HEK293 (cell line): ENCODE results near the gene OXSR1.

Source experiments
- CTCF ChIA-PET: fragments of 350-600 bp; formaldehyde crosslinking; extraction: SDS; loops from one replicate; lab custom pipeline; 2021; ENCODE audit warnings: antibody characterized with exemption; lab: Yijun Ruan, JAX
- POLR2A ChIA-PET: fragments of 300-600 bp; formaldehyde crosslinking; extraction: SDS; loops from one replicate; lab custom pipeline; 2020; ENCODE audit warnings: antibody characterized with exemption, inconsistent platforms; lab: Yijun Ruan, JAX
- H3K27ac ChIP-seq: fragments of 200-500 bp; sonication (Bioruptor generic); 2 replicates; pipeline ENCODE4 v1.5.1; 2014; ENCODE audit warnings: low read depth, low read length, control low read depth, inconsistent platforms; ENCODE audit errors: extremely low read depth
- H3K36me3 ChIP-seq, 2 experiments: fragments of 200-500 bp in 1 of 2; sonication (Bioruptor generic) in 1 of 2; 1 replicate in 1 of 2; 2 replicates in 1 of 2; pipeline ENCODE4 v1.5.1; 2014 to 2017; ENCODE audit warnings: inconsistent platforms in 2 of 2, low read length in 2 of 2; ENCODE audit not compliant: control insufficient read depth in 2 of 2, insufficient read depth in 1 of 2
- H3K4me1 ChIP-seq: fragments of 200-500 bp; sonication (Bioruptor generic); 2 replicates; pipeline ENCODE4 v1.5.1; 2014; ENCODE audit warnings: mild to moderate bottlenecking, low read length, inconsistent platforms; ENCODE audit not compliant: control insufficient read depth, insufficient read depth
- H3K4me3 ChIP-seq: 2 replicates; pipeline ENCODE4 v1.5.1; 2011; ENCODE audit warnings: low read depth, mild to moderate bottlenecking, control low read depth, low read length, moderate library complexity
- H3K9me3 ChIP-seq: fragments of 200-500 bp; sonication (Bioruptor generic); 2 replicates; pipeline ENCODE4 v1.5.1; 2014; ENCODE audit warnings: low read depth, low read length, inconsistent platforms; ENCODE audit not compliant: control insufficient read depth, insufficient read depth
- GLIS1 ChIP-seq: fragments of 450-650 bp; formaldehyde crosslinking; IDR thresholded peaks from 2 replicates; pipeline ENCODE4 v1.5.1; 2016; ENCODE audit warnings: missing biosample characterization, missing genetic modification characterization
- HOXA7 ChIP-seq: sonication (generic); formaldehyde crosslinking; IDR thresholded peaks from 2 replicates; pipeline ENCODE4 v1.8.1; 2022; ENCODE audit warnings: missing genetic modification reagents, borderline replicate concordance
- KLF10 ChIP-seq: fragments of 450-650 bp; IDR thresholded peaks from 2 replicates; pipeline ENCODE4 v1.5.1; 2018; ENCODE audit warnings: missing biosample characterization, mild to moderate bottlenecking, missing genetic modification characterization
- MYNN ChIP-seq: fragments of 450-650 bp; formaldehyde crosslinking; IDR thresholded peaks from 2 replicates; pipeline ENCODE4 v1.5.1; 2016; ENCODE audit warnings: missing biosample characterization, missing genetic modification characterization, borderline replicate concordance
- MZF1 ChIP-seq: fragments of 450-650 bp; formaldehyde crosslinking; IDR thresholded peaks from 2 replicates; pipeline ENCODE4 v1.5.1; 2017; ENCODE audit warnings: missing biosample characterization, missing genetic modification characterization, borderline replicate concordance
- WT1 ChIP-seq: fragments of 450-650 bp; formaldehyde crosslinking; IDR thresholded peaks from 2 replicates; pipeline ENCODE4 v1.5.1; 2016; ENCODE audit warnings: missing biosample characterization, missing genetic modification characterization
- YY1 ChIP-seq: fragments of 450-650 bp; formaldehyde crosslinking; IDR thresholded peaks from 2 replicates; pipeline ENCODE4 v1.5.1; 2018; ENCODE audit warnings: missing biosample characterization, missing genetic modification characterization
- ZBTB7A ChIP-seq: fragments of 450-650 bp; formaldehyde crosslinking; IDR thresholded peaks from 2 replicates; pipeline ENCODE4 v1.5.1; 2016; ENCODE audit warnings: low read depth, missing biosample characterization, missing genetic modification characterization
- ZNF121 ChIP-seq: fragments of 450-650 bp; formaldehyde crosslinking; IDR thresholded peaks from 2 replicates; pipeline ENCODE4 v1.5.1; 2016; ENCODE audit warnings: missing biosample characterization, missing genetic modification characterization
- ZNF133 ChIP-seq: fragments of 450-650 bp; formaldehyde crosslinking; IDR thresholded peaks from 2 replicates; pipeline ENCODE4 v1.5.1; 2016; ENCODE audit warnings: missing biosample characterization, missing genetic modification characterization
- ZNF174 ChIP-seq: fragments of 450-650 bp; formaldehyde crosslinking; IDR thresholded peaks from 2 replicates; pipeline ENCODE4 v1.5.0; 2017; ENCODE audit warnings: missing biosample characterization, mild to moderate bottlenecking, missing genetic modification characterization
- ZNF175 ChIP-seq: fragments of 450-650 bp; formaldehyde crosslinking; IDR thresholded peaks from 2 replicates; pipeline ENCODE4 v1.5.1; 2016; ENCODE audit warnings: missing biosample characterization, missing genetic modification characterization
- ZNF19 ChIP-seq: fragments of 450-650 bp; formaldehyde crosslinking; IDR thresholded peaks from 2 replicates; pipeline ENCODE4; 2016; ENCODE audit warnings: missing biosample characterization, missing genetic modification characterization, low read depth
- ZNF239 ChIP-seq: fragments of 450-650 bp; formaldehyde crosslinking; IDR thresholded peaks from 2 replicates; pipeline ENCODE4 v1.5.1; 2016; ENCODE audit warnings: missing biosample characterization, missing genetic modification characterization
- ZNF292 ChIP-seq: fragments of 450-650 bp; formaldehyde crosslinking; IDR thresholded peaks from 2 replicates; pipeline ENCODE4 v1.5.1; 2016; ENCODE audit warnings: low read depth, missing biosample characterization, missing genetic modification characterization, borderline replicate concordance
- ZNF324 ChIP-seq: fragments of 450-650 bp; formaldehyde crosslinking; IDR thresholded peaks from 2 replicates; pipeline ENCODE4 v1.5.1; 2016; ENCODE audit warnings: missing biosample characterization, missing genetic modification characterization
- ZNF335 ChIP-seq: fragments of 450-650 bp; formaldehyde crosslinking; conservative IDR thresholded peaks from 2 replicates; pipeline ENCODE4 v1.5.1; 2016; ENCODE audit warnings: missing biosample characterization, missing genetic modification characterization
- ZNF426 ChIP-seq: fragments of 450-650 bp; formaldehyde crosslinking; IDR thresholded peaks from 2 replicates; pipeline ENCODE4 v1.5.1; 2017; ENCODE audit warnings: missing biosample characterization, missing genetic modification characterization, mild to moderate bottlenecking, inconsistent platforms, moderate library complexity
- ZNF701 ChIP-seq: fragments of 450-650 bp; formaldehyde crosslinking; IDR thresholded peaks from 2 replicates; pipeline ENCODE4 v1.5.1; 2016; ENCODE audit warnings: missing biosample characterization, missing genetic modification characterization
- ZSCAN30 ChIP-seq: fragments of 450-650 bp; IDR thresholded peaks from 2 replicates; pipeline ENCODE4 v1.5.1; 2018; ENCODE audit warnings: missing biosample characterization, mild to moderate bottlenecking, missing genetic modification characterization, moderate library complexity
- TF ChIP-seq, protein P1 (sequence below): fragments of 450-650 bp; formaldehyde crosslinking; IDR thresholded peaks from 2 replicates; pipeline ENCODE4 v1.5.1; 2017; ENCODE audit warnings: missing biosample characterization, missing genetic modification characterization
- TF ChIP-seq, protein P2 (sequence below): fragments of 450-650 bp; IDR thresholded peaks from 2 replicates; pipeline ENCODE4 v1.5.1; 2018; ENCODE audit warnings: missing biosample characterization, missing genetic modification characterization

Gene OXSR1

DNA sequence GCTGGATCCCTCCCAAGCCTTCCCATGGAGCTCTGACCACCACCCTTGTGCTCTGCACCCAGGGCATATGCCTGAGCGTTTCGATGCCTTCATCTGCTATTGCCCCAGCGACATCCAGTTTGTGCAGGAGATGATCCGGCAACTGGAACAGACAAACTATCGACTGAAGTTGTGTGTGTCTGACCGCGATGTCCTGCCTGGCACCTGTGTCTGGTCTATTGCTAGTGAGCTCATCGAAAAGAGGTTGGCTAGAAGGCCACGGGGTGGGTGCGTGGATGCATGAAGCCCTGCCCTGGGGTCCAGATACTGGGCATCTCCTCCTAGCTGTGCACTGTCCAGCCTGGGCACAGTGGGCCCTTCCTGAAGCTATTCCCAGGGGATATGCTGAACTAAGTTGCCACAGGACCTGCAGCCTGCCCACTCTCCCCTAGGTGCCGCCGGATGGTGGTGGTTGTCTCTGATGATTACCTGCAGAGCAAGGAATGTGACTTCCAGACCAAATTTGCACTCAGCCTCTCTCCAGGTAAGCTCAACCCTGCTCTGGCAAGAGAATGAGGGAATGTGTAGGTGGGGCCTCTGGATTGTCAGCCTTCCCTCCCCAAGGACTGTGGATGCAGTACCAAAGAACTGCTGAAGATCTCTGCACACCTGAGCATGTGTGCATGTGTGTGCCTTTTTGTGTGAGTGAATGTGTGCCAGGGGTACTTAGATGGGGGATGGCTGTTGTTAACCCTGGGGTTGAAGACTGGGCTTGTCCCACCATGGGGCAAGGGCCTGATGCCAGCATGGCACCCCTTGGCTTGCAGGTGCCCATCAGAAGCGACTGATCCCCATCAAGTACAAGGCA, 24.8 kb upstream of the OXSR1 start (continued):
- TF ChIP-seq, protein P1, sequence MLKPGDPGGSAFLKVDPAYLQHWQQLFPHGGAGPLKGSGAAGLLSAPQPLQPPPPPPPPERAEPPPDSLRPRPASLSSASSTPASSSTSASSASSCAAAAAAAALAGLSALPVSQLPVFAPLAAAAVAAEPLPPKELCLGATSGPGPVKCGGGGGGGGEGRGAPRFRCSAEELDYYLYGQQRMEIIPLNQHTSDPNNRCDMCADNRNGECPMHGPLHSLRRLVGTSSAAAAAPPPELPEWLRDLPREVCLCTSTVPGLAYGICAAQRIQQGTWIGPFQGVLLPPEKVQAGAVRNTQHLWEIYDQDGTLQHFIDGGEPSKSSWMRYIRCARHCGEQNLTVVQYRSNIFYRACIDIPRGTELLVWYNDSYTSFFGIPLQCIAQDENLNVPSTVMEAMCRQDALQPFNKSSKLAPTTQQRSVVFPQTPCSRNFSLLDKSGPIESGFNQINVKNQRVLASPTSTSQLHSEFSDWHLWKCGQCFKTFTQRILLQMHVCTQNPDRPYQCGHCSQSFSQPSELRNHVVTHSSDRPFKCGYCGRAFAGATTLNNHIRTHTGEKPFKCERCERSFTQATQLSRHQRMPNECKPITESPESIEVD (tag by site-specific recombination), result no peak
- TF ChIP-seq, all 188 proteins: peak for 0

DNA sequence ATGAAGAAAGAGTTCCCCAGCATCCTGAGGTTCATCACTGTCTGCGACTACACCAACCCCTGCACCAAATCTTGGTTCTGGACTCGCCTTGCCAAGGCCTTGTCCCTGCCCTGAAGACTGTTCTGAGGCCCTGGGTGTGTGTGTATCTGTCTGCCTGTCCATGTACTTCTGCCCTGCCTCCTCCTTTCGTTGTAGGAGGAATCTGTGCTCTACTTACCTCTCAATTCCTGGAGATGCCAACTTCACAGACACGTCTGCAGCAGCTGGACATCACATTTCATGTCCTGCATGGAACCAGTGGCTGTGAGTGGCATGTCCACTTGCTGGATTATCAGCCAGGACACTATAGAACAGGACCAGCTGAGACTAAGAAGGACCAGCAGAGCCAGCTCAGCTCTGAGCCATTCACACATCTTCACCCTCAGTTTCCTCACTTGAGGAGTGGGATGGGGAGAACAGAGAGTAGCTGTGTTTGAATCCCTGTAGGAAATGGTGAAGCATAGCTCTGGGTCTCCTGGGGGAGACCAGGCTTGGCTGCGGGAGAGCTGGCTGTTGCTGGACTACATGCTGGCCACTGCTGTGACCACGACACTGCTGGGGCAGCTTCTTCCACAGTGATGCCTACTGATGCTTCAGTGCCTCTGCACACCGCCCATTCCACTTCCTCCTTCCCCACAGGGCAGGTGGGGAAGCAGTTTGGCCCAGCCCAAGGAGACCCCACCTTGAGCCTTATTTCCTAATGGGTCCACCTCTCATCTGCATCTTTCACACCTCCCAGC, 24.0 kb upstream of the OXSR1 start:
- TF ChIP-seq MYNN (tag by site-specific recombination) (no peak), HOXA7 (no peak), WT1 (no peak), MZF1 (tag by site-specific recombination) (no peak), ZNF133 (tag by site-specific recombination) (no peak), KLF10 (tag by site-specific recombination) (no peak), ZNF701 (tag by site-specific recombination) (no peak), ZNF426 (tag by site-specific recombination) (no peak), ZNF175 (tag by site-specific recombination) (no peak), ZNF292 (tag by site-specific recombination) (no peak), ZNF121 (no peak), ZSCAN30 (tag by site-specific recombination) (no peak), ZNF174 (tag by site-specific recombination) (no peak), ZBTB7A (tag by site-specific recombination) (no peak), ZNF239 (no peak), ZNF19 (tag by site-specific recombination) (no peak), ZNF335 (no peak)
- H3K36me3 ChIP-seq, result no peaks in the 10 kb centered on the region
- POLR2A ChIA-PET, result interaction anchor here (1.1 kb wide), 1 partner anchor 24 kb away, joined by 3 read pairs; the partner anchor contains the start of gene OXSR1
- H3K27ac ChIP-seq, result no peak overlapping the region
- no peak overlapping the region for H3K4me3 ChIP-seq
- H3K4me1 ChIP-seq, result no peaks in the 10 kb centered on the region
- H3K9me3 ChIP-seq, result no peaks in the 10 kb centered on the region
- CTCF ChIA-PET, result no interaction called here

DNA sequence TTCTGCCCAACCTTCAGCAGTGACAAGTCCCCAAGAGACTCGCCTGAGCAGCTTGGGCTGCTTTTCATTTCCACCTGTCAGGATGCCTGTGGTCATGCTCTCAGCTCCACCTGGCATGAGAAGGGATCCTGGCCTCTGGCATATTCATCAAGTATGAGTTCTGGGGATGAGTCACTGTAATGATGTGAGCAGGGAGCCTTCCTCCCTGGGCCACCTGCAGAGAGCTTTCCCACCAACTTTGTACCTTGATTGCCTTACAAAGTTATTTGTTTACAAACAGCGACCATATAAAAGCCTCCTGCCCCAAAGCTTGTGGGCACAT, 23.4 kb upstream of the OXSR1 start:
- Histone ChIP-seq H3K4me1 (no peaks in the 10 kb centered on the region), H3K36me3 (no peaks in the 10 kb centered on the region), H3K27ac (no peak overlapping the region), H3K4me3 (no peak overlapping the region), H3K9me3 (no peaks in the 10 kb centered on the region)
- CTCF ChIA-PET, result no interaction called here
- TF ChIP-seq YY1 (tag by site-specific recombination) (no peak), ZNF324 (no peak), GLIS1 (tag by site-specific recombination) (peak; percentile 7; the same call in 1 of the 2 replicates)
- TF ChIP-seq, protein P2, sequence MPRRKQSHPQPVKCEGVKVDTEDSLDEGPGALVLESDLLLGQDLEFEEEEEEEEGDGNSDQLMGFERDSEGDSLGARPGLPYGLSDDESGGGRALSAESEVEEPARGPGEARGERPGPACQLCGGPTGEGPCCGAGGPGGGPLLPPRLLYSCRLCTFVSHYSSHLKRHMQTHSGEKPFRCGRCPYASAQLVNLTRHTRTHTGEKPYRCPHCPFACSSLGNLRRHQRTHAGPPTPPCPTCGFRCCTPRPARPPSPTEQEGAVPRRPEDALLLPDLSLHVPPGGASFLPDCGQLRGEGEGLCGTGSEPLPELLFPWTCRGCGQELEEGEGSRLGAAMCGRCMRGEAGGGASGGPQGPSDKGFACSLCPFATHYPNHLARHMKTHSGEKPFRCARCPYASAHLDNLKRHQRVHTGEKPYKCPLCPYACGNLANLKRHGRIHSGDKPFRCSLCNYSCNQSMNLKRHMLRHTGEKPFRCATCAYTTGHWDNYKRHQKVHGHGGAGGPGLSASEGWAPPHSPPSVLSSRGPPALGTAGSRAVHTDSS (tag by site-specific recombination), result no peak
- POLR2A ChIA-PET, result interaction anchor here (1.1 kb wide), 1 partner anchor 23 kb away, joined by 3 read pairs; the partner anchor contains the start of gene OXSR1
